Gastrocnemius medialis (tissue), 4 donors: ENCODE measurements around the gene ADSS1. TPM values are rescaled to one million over a fixed set of nuclear protein-coding genes. Genes with fewer than 3 reads are reported as not detected.

Source experiments
- ATAC-seq, 2 donors: fragments of 150-250 bp; one replicate each; pipeline ENCODE4 v1.9.1; 2016
- DNase-seq, 2 donors: peaks; one replicate each; pipeline ENCODE4 v3.0.0-alpha.2; 2019
- H3K27ac ChIP-seq, 4 donors: fragments of 200-600 bp; sonication (generic); 1 replicate in 1 of 4; 2 replicates in 3 of 4; pipeline ENCODE4 v1.5.1; 2016 to 2018; ENCODE audit warnings: mild to moderate bottlenecking in 2 of 4, moderate library complexity in 1 of 4
- H3K27me3 ChIP-seq, 3 donors: fragments of 200-600 bp; sonication (generic) in 2 of 3; 1 replicate in 1 of 3; 2 replicates in 2 of 3; pipeline versions ENCODE4 v1.5.1 to v1.6.0; 2016 to 2019; ENCODE audit warnings: mild to moderate bottlenecking in 1 of 3, moderate library complexity in 1 of 3
- H3K36me3 ChIP-seq, 2 donors: fragments of 200-600 bp; sonication (generic) in 1 of 2; one replicate each; pipeline ENCODE4 v1.5.1; 2017 to 2018
- H3K4me1 ChIP-seq, 2 donors: fragments of 200-600 bp; sonication (generic) in 1 of 2; one replicate each; pipeline ENCODE4 v1.5.1; 2016 to 2017; ENCODE audit warnings: mild to moderate bottlenecking in 2 of 2
- H3K4me3 ChIP-seq, 4 donors: fragments of 200-600 bp; sonication (generic) in 3 of 4; 1 replicate in 1 of 4; 2 replicates in 3 of 4; pipeline ENCODE4 v1.5.1; 2016 to 2019; ENCODE audit warnings: mild to moderate bottlenecking in 2 of 4
- H3K9me3 ChIP-seq, 3 donors: fragments of 200-600 bp; sonication (generic) in 2 of 3; 1 replicate in 1 of 3; 2 replicates in 2 of 3; pipeline ENCODE4 v1.5.1; 2016 to 2019
- CTCF ChIP-seq, 5 experiments: fragments of 450-650 bp in 3 of 5; fragments of 200-600 bp in 2 of 5; sonication (generic) in 2 of 5; IDR thresholded peaks in 4 of 5; conservative IDR thresholded peaks in 1 of 5; 1 replicate in 4 of 5; 2 replicates in 1 of 5; pipeline ENCODE4 v1.5.1; 2016 to 2019; ENCODE audit warnings: antibody characterized with exemption in 5 of 5, mild to moderate bottlenecking in 3 of 5, moderate library complexity in 3 of 5
- POLR2A ChIP-seq, 2 donors: fragments of 450-650 bp; IDR thresholded peaks; one replicate each; pipeline ENCODE4 v1.6.1; 2017; ENCODE audit warnings: antibody characterized with exemption in 2 of 2, mild to moderate bottlenecking in 2 of 2, moderate library complexity in 2 of 2
- in situ Hi-C, 4 donors: fragments of 200-750 bp; cut with MboI; loops; one replicate each; pipeline versions ENCODE4 v1.15.0 to v1.8.0; 2017; ENCODE audit warnings: low sequenced_read_pairs in 4 of 4
- intact Hi-C: fragments of 100-400 bp; cut with DNase I; formaldehyde crosslinking; loops from one replicate; pipeline ENCODE4 v1.15.1; 2023; ENCODE audit warnings: low total_unique reads
- total RNA-seq, 4 donors: library from RNA; depleted of rRNA; stranded (reverse); fragments of >200 nt; gene quantifications; one replicate each; pipeline versions ENCODE4 v1.1.0 to v1.2.3, GENCODE V29; 2016

The ADSS1 gene
- total RNA-seq, 4 donors from 2014 or later = 165 to 577 (median 232) TPM

DNA sequence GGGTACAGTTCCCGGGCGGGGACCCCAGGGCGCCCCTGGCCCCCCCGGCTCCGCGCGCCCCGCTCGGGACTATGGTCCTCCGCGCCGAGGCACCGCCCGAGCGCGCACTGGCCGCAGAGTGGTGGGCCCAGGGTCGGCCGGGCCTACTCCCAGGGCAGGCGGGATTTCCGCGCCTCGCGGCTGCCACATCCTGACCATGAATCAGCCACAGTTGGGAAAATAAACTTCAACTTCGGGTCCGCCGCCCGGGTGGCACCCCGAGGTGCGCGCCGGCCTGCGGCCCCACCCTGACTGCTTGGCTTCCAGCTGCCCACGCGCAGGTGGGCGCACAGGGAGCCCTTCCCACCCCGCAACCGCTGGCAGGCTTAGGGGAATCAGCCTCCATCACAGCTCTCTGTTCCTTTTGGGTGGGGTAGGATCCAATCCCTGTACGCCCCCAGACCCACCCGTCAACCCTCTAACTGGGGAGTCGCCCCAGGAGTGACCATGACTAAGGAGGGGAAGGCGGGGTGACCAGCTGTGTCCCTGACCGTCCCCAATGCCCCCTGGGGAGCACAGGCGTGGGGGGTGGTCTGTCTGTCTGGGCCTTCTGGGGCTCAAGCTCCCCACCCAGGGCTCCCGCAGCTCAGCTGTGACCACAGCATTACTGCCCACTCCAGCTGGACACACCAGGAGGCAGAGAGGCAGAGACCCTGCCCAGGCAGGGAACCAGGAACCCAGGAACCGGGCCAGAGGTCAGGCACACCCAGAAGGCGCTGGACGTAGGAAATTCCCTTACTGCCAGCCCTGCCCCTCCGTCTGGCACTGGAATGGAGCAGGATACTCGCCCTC is 33.9 kb upstream of the ADSS1 start:
- Histone ChIP-seq H3K36me3 (no peaks in the 10 kb centered on the region), H3K4me1 (peaks cover 29 to 36% of the 10 kb centered on the region in 2 donors), H3K9me3 (no peaks in the 10 kb centered on the region), H3K27me3 (no peaks in the 10 kb centered on the region), H3K4me3 (peak overlapping the region; percentile 54 to 86 (median 64)), H3K27ac (peak overlapping the region; percentile 56 to 87 (median 83))
- DNase-seq (no peak), ATAC-seq (no peak)
- no peak for TF ChIP-seq POLR2A (IDR thresholded peaks at IDR 0.05)
- no peak for TF ChIP-seq CTCF (IDR thresholded peaks at IDR 0.05 in 4 of 5, conservative IDR thresholded peaks at IDR 0.05 in 1 of 5)
- intact Hi-C loops (no loop called here), in situ Hi-C loops (no loop called here)

DNA sequence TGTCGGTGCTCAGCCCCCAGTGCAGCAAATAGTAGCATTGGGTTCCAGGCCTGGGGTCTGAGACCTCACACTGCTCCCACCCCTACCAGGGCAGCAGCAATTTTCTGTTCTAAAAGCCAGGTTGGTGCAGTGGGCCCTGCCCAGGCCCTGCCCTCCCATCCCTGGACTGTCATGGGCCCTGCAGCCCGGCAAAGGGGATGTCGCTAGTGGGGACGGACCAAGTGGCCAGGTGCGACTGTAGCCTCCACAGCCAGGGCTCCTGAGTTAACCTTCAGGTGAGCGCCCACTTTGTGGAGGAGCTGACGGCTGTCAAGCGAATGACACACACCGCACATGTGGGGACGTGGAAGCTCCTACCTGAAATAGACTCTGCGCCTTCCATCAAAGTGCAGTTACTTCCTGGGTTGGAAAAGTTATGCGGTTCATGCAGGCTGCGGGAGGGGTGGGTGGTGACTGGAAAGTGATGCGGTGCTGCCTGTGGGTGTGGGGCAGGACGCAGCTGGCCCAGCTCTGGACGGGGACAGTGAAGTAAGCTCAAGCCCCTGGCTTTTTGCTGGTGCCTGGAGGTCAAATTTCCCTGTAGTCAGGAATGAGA is 33.1 kb upstream of the ADSS1 start:
- DNase-seq (no peak), ATAC-seq (no peak)
- H3K4me3 ChIP-seq = peak overlapping the region in 3 of 4 donors; percentile 62 to 86 (median 67)
- H3K27ac ChIP-seq = peak overlapping the region in 2 of 4 donors; percentile 56 to 87
- TF ChIP-seq POLR2A (IDR thresholded peaks at IDR 0.05) (no peak), CTCF (IDR thresholded peaks at IDR 0.05 in 4 of 5, conservative IDR thresholded peaks at IDR 0.05 in 1 of 5) (no peak)
- in situ Hi-C loops (no loop called here), intact Hi-C loops (no loop called here)
- H3K27me3 ChIP-seq = no peaks in the 10 kb centered on the region
- H3K4me1 ChIP-seq = peaks cover 29 to 41% of the 10 kb centered on the region in 2 donors
- no peaks in the 10 kb centered on the region for H3K36me3 ChIP-seq
- no peaks in the 10 kb centered on the region for H3K9me3 ChIP-seq

DNA sequence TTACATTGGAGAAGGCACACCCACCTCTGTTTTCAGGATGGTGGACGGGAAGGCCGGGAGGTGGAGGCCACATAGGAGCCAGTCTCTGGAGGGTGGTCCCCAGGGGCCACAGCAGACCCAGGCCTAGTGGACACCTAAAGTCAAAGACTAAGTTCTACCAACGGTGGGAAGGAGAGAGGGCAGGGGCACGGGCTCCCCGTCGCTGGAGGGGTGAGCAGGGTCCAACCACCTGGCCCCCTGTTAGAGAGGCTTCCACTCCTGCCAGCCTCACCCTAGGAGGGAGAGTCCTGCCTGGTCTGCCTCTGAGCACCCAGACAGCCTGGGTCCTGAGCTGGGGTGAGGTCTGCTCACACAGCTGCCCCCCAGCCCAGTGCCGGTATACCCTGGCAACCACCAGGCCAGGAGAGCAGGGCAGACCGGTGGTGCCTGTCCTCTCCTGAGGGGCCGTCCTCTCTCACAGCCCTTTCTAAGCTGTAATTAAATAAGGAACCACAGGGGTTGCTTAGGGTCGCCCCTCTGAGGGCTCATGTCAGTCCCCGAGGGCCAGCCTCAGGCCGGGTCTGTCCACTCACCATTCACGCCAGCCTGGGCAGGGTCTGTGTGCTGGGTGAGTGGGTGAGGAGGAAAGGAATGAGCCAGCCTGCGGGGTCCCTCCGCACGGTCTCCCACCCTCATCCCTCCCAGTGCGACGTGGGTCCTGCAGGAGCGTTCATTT is 32.3 kb upstream of the ADSS1 start:
- intact Hi-C loops = no loop called here
- TF ChIP-seq CTCF (IDR thresholded peaks at IDR 0.05 in 4 of 5, conservative IDR thresholded peaks at IDR 0.05 in 1 of 5) (no peak), POLR2A (IDR thresholded peaks at IDR 0.05) (no peak)
- no peak for DNase-seq
- H3K4me3 ChIP-seq = no peak overlapping the region
- no peak for ATAC-seq
- no peaks in the 10 kb centered on the region for H3K9me3 ChIP-seq
- in situ Hi-C loops = no loop called here
- H3K36me3 ChIP-seq = no peaks in the 10 kb centered on the region
- peaks cover 29 to 41% of the 10 kb centered on the region in 2 donors for H3K4me1 ChIP-seq
- peak overlapping the region in 3 of 4 donors; percentile 3 to 34 (median 24) for H3K27ac ChIP-seq
- H3K27me3 ChIP-seq = no peaks in the 10 kb centered on the region

GRCh38 chr14:104692261-104692938 is 31.6 kb upstream of the ADSS1 start:
- peak overlapping the region in 3 of 4 donors; percentile 16 to 28 (median 20) for H3K27ac ChIP-seq
- no peak for ATAC-seq

More at GRCh38 chr14:104692261-104692938, 31.6 kb upstream of the ADSS1 start:
- Histone ChIP-seq H3K27me3 (no peaks in the 10 kb centered on the region), H3K36me3 (no peaks in the 10 kb centered on the region), H3K9me3 (no peaks in the 10 kb centered on the region), H3K4me3 (no peak overlapping the region), H3K4me1 (peaks cover 26 to 43% of the 10 kb centered on the region in 2 donors)
- TF ChIP-seq POLR2A (IDR thresholded peaks at IDR 0.05) = no peak
- no peak for TF ChIP-seq CTCF (IDR thresholded peaks at IDR 0.05 in 4 of 5, conservative IDR thresholded peaks at IDR 0.05 in 1 of 5)
- intact Hi-C loops = no loop called here
- in situ Hi-C loops = no loop called here
- DNase-seq = no peak
